Calu3 (cell line): ENCODE results near the gene MYO1E. TPM values are rescaled to one million over a fixed set of nuclear protein-coding genes. Genes with fewer than 3 reads are reported as not detected.

ENCODE experiments used
- BruUV-seq: library from RNA; stranded (reverse); fragments of 400-500 nt; replicated peaks from 2 replicates; lab custom pipeline; 2021; lab: Mats Ljungman, UMichigan
- CTCF ChIA-PET: fragments of 300-600 bp; sonication (Branson Sonifier 250); formaldehyde crosslinking; loops from one replicate; lab custom pipeline; 2022; ENCODE audit warnings: antibody characterized with exemption; lab: Charles Lee
- DNase-seq: peaks from one replicate; pipeline ENCODE4 v3.0.0; 2022
- H3K27ac Mint-ChIP-seq: one replicate; pipeline ENCODE4 v1.8.0; 2022; ENCODE audit warnings: mixed read lengths; ENCODE audit not compliant: unreplicated experiment
- H3K27me3 Mint-ChIP-seq: one replicate; pipeline ENCODE4 v1.8.0; 2022; ENCODE audit warnings: mixed read lengths; ENCODE audit not compliant: unreplicated experiment
- H3K36me3 Mint-ChIP-seq: one replicate; pipeline ENCODE4 v1.8.0; 2022; ENCODE audit warnings: mild to moderate bottlenecking, moderate library complexity, mixed read lengths; ENCODE audit not compliant: insufficient read depth, unreplicated experiment
- H3K4me1 Mint-ChIP-seq: one replicate; pipeline ENCODE4 v1.8.0; 2022; ENCODE audit warnings: mild to moderate bottlenecking, low read depth, mixed read lengths; ENCODE audit not compliant: unreplicated experiment
- H3K4me3 Mint-ChIP-seq: one replicate; pipeline ENCODE4 v1.8.0; 2022; ENCODE audit warnings: mild to moderate bottlenecking, low read depth, moderate library complexity, mixed read lengths; ENCODE audit not compliant: unreplicated experiment
- H3K9me3 Mint-ChIP-seq: one replicate; pipeline ENCODE4 v1.8.0; 2022; ENCODE audit warnings: low read depth, mixed read lengths; ENCODE audit not compliant: unreplicated experiment
- CTCF ChIP-seq: fragments of 200-600 bp; IDR thresholded peaks from one replicate; pipeline ENCODE4 v1.8.0; 2022; ENCODE audit warnings: antibody characterized with exemption; ENCODE audit not compliant: unreplicated experiment
- intact Hi-C: fragments of 100-400 bp; cut with micrococcal nuclease; formaldehyde crosslinking; loops from one replicate; pipeline ENCODE4 v1.10.0; 2022; ENCODE audit not compliant: unreplicated experiment
- total RNA-seq: library from RNA; stranded (reverse); gene quantifications from 2 replicates; pipeline ENCODE4 v1.2.3, GENCODE V29; 2022

MYO1E gene
- total RNA-seq, 1 experiment from 2014 or later, result 617 TPM

- no peak for TF ChIP-seq CTCF
- CTCF ChIA-PET, result no interaction called here
Observed at GRCh38 chr15:59385171-59385570, 12.5 kb upstream of the MYO1E start.

GRCh38 chr15:59384507-59384906, 11.8 kb upstream of the MYO1E start:
- peaks cover 37% of the 10 kb centered on the region for H3K36me3 Mint-ChIP-seq
- no peak for DNase-seq
- H3K27ac Mint-ChIP-seq, result no peak overlapping the region
- no peak for TF ChIP-seq CTCF
- H3K9me3 Mint-ChIP-seq, result no peaks in the 10 kb centered on the region
- no peak overlapping the region for H3K4me3 Mint-ChIP-seq
- H3K27me3 Mint-ChIP-seq, result no peaks in the 10 kb centered on the region
- BruUV-seq, result no TSS peak
- CTCF ChIA-PET, result interaction anchor here (0.7 kb wide), 1 partner anchor 17 kb away, joined by 3 read pairs; no protein-coding TSS in a partner anchor
- intact Hi-C loops, result no loop called here
- H3K4me1 Mint-ChIP-seq, result peaks cover 22% of the 10 kb centered on the region

More at GRCh38 chr15:59385171-59385570, 12.5 kb upstream of the MYO1E start:
- intact Hi-C loops, result no loop called here
- no peak for DNase-seq
- Mint-ChIP-seq H3K4me1 (peaks cover 20% of the 10 kb centered on the region), H3K9me3 (no peaks in the 10 kb centered on the region), H3K36me3 (peaks cover 33% of the 10 kb centered on the region), H3K27ac (no peak overlapping the region), H3K27me3 (no peaks in the 10 kb centered on the region), H3K4me3 (no peak overlapping the region)
- no TSS peak for BruUV-seq

GRCh38 chr15:59380902-59381610, 8.4 kb upstream of the MYO1E start:
- Mint-ChIP-seq H3K9me3 (no peaks in the 10 kb centered on the region), H3K4me3 (no peak overlapping the region), H3K4me1 (peaks cover 22% of the 10 kb centered on the region), H3K27ac (peak overlapping the region; percentile 46), H3K36me3 (peaks cover 53% of the 10 kb centered on the region), H3K27me3 (no peaks in the 10 kb centered on the region)
- BruUV-seq, result no TSS peak
- DNase-seq, result peak; percentile 38
- TF ChIP-seq CTCF, result no peak
- CTCF ChIA-PET, result interaction anchor here (0.6 to 0.8 kb wide), 3 partner anchors 29 to 112 kb away, joined by 3 to 5 read pairs (median 3); no protein-coding TSS in a partner anchor
- intact Hi-C loops, result no loop called here

- intact Hi-C loops, result loop anchor here (10.0 kb wide), 1 partner anchor 205 kb away; no protein-coding TSS in a partner anchor
- peaks cover 32% of the 10 kb centered on the region for H3K4me1 Mint-ChIP-seq
- DNase-seq, result no peak
- peaks cover 41% of the 10 kb centered on the region for H3K36me3 Mint-ChIP-seq
- CTCF ChIA-PET, result interaction anchor here (0.6 to 0.9 kb wide), 2 partner anchors 31 to 79 kb away, joined by 3 to 8 read pairs; no protein-coding TSS in a partner anchor
- no peak overlapping the region for H3K4me3 Mint-ChIP-seq
- H3K27ac Mint-ChIP-seq, result peak overlapping the region; percentile 33
- H3K27me3 Mint-ChIP-seq, result no peaks in the 10 kb centered on the region
- H3K9me3 Mint-ChIP-seq, result no peaks in the 10 kb centered on the region
- no peak for TF ChIP-seq CTCF
- no TSS peak for BruUV-seq
Observed at GRCh38 chr15:59379531-59379930, 6.9 kb upstream of the MYO1E start.
